Midbrain (tissue), 1 donor: ENCODE measurements around the gene NTRK3.

Source experiments
- DNase-seq: peaks from one replicate; lab custom pipeline; 2025; lab: John Stamatoyannopoulos, UW

NTRK3 gene

GRCh38 chr15:88120026-88120425, 136.5 kb downstream of the NTRK3 start:
- DNase-seq = no peak

- DNase-seq = no peak
Measured at GRCh38 chr15:88118741-88119140, 137.8 kb downstream of the NTRK3 start.

- peak; percentile 30 for DNase-seq
Measured at GRCh38 chr15:88118035-88118434, 138.5 kb downstream of the NTRK3 start.

GRCh38 chr15:88115486-88116152, 140.9 kb downstream of the NTRK3 start:
- DNase-seq = no peak

- DNase-seq = no peak
Measured at GRCh38 chr15:88113613-88114308, 142.8 kb downstream of the NTRK3 start.

- no peak for DNase-seq
Measured at GRCh38 chr15:88108991-88109390, 147.5 kb downstream of the NTRK3 start.

- no peak for DNase-seq
Measured at GRCh38 chr15:88108477-88108876, 148.1 kb downstream of the NTRK3 start.

GRCh38 chr15:88106074-88106473, 150.5 kb downstream of the NTRK3 start:
- DNase-seq = peak; percentile 46

GRCh38 chr15:88104357-88104756, 152.2 kb downstream of the NTRK3 start:
- DNase-seq = no peak

GRCh38 chr15:88100181-88100580, 156.4 kb downstream of the NTRK3 start:
- DNase-seq = no peak

GRCh38 chr15:88098361-88098760, 158.2 kb downstream of the NTRK3 start:
- no peak for DNase-seq

GRCh38 chr15:88091444-88092016, 165.0 kb downstream of the NTRK3 start:
- DNase-seq = no peak

- peak; percentile 27 for DNase-seq
Measured at GRCh38 chr15:88090481-88091011, 166.0 kb downstream of the NTRK3 start.

GRCh38 chr15:88089731-88090130, 166.8 kb downstream of the NTRK3 start:
- DNase-seq = no peak

GRCh38 chr15:88089024-88089620, 167.4 kb downstream of the NTRK3 start:
- DNase-seq = no peak

GRCh38 chr15:88083811-88084760, 172.5 kb downstream of the NTRK3 start:
- no peak for DNase-seq

GRCh38 chr15:88080616-88081015, 175.9 kb downstream of the NTRK3 start:
- DNase-seq = no peak

- no peak for DNase-seq
Measured at GRCh38 chr15:88077296-88078020, 179.1 kb downstream of the NTRK3 start.

GRCh38 chr15:88076328-88076727, 180.2 kb downstream of the NTRK3 start:
- no peak for DNase-seq

GRCh38 chr15:88075102-88075501, 181.4 kb downstream of the NTRK3 start:
- no peak for DNase-seq

- DNase-seq = no peak
Measured at GRCh38 chr15:88074386-88074785, 182.2 kb downstream of the NTRK3 start.
